MM.1S (cell line): Measurements from ENCODE around the gene TREM1.

Source experiments
- EZH2 ChIP-seq: fragments of 300-600 bp; sonication (generic); optimal IDR thresholded peaks from 2 replicates; pipeline ENCODE3; 2017; ENCODE audit warnings: low read depth, mild to moderate bottlenecking, antibody characterized with exemption, low read length, mixed read lengths
- EZH2phosphoT487 ChIP-seq: fragments of 300-600 bp; sonication (generic); IDR thresholded peaks from 2 replicates; pipeline ENCODE4 v1.6.1; 2018; ENCODE audit warnings: antibody characterized with exemption, low read length
- TF ChIP-seq, protein P1 (sequence below): fragments of 300-600 bp; sonication (generic); IDR thresholded peaks from 2 replicates; pipeline ENCODE4 v1.5.1; 2016; ENCODE audit warnings: antibody characterized with exemption, low read length, mixed read lengths

DNA sequence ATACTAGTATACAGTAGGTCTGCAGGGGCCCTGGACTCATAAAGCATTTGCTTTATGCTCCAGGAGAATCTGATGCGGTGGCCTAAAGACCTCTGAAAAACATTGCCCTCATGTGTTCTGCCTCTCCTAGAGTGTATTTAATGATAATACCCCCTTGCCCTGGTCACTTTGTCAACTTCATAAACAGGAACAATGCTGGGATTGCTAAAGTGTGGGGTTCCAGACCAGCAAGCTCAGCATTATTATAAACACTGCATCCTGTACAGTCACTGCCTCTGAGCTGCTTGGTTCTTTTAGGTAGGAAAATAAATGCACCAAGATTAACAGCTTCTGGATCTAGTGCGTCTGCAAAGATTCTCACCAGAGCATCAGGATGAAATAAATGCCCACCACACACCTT is 12.2 kb downstream of the TREM1 start:
- TF ChIP-seq, protein P1, sequence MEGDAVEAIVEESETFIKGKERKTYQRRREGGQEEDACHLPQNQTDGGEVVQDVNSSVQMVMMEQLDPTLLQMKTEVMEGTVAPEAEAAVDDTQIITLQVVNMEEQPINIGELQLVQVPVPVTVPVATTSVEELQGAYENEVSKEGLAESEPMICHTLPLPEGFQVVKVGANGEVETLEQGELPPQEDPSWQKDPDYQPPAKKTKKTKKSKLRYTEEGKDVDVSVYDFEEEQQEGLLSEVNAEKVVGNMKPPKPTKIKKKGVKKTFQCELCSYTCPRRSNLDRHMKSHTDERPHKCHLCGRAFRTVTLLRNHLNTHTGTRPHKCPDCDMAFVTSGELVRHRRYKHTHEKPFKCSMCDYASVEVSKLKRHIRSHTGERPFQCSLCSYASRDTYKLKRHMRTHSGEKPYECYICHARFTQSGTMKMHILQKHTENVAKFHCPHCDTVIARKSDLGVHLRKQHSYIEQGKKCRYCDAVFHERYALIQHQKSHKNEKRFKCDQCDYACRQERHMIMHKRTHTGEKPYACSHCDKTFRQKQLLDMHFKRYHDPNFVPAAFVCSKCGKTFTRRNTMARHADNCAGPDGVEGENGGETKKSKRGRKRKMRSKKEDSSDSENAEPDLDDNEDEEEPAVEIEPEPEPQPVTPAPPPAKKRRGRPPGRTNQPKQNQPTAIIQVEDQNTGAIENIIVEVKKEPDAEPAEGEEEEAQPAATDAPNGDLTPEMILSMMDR: no peak
- TF ChIP-seq EZH2: no peak
- TF ChIP-seq EZH2phosphoT487: no peak
